ENCODE data around the gene GLG1.

Gene GLG1

DNA sequence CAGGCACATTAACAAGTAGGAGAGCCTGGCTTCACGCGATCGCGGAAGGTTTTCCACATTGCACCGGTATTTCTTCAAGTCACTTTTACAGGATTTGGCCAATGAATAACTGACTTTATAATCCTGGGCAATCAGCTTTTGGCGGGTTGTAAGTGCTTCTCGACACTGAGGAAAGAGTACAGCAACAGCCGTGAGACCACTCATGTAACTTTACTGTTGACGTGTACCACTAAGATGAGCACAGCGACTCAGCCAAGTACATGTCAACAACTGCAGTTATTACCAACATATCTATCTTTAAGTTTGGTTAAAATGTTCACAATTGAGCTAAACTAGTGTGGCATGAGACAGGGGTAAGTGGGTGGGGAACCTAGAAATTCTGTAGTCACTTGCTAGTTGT, 113.9 kb downstream of the GLG1 start:
- Histone ChIP-seq H3K79me1 (replicated peaks; ENCODE audit: low read length, poor library complexity, severe bottlenecking) (peaks cover 23% of the 10 kb centered on the region), H4K91ac (ENCODE audit: low read length) (no peak overlapping the region), H2BK5ac (ENCODE audit: low read depth, low read length, poor library complexity, severe bottlenecking) (no peak overlapping the region), H3K23ac (ENCODE audit: low read length in 2 of 2) (no peak overlapping the region), H3K4me2 (ENCODE audit: low read length, poor library complexity, severe bottlenecking) (no peak overlapping the region), H3K4ac (ENCODE audit: low read depth in 1 of 2, low read length in 2 of 2) (no peak overlapping the region), H3K9me3 (ENCODE audit: control insufficient read depth, low read length) (no peaks in the 10 kb centered on the region), H2BK15ac (ENCODE audit: low read depth, poor library complexity, severe bottlenecking) (no peak overlapping the region), H3K27ac (ENCODE audit: low read length, poor library complexity, severe bottlenecking) (no peak overlapping the region), H4K8ac (ENCODE audit: low read length) (no peak overlapping the region), H3K9ac (ENCODE audit: low read length) (no peak overlapping the region), H3K27me3 (ENCODE audit: control insufficient read depth in 1 of 2, insufficient read depth in 1 of 2, low read length in 2 of 2) (no peaks in the 10 kb centered on the region), H2BK120ac (ENCODE audit: low read depth, low read length) (no peak overlapping the region), H2AK5ac (ENCODE audit: low read length, severe bottlenecking) (no peak overlapping the region), H3K18ac (ENCODE audit: low read depth in 1 of 2, low read length in 2 of 2) (no peak overlapping the region), H3K4me1 (ENCODE audit: control insufficient read depth, insufficient read depth, low read depth, low read length) (peaks cover 1% of the 10 kb centered on the region), H3K4me3 (ENCODE audit: insufficient read depth in 1 of 2, low read depth in 1 of 2, low read length in 2 of 2) (no peak overlapping the region), H2BK12ac (ENCODE audit: low read length in 2 of 2) (no peak overlapping the region), H3K14ac (ENCODE audit: low read length in 2 of 2) (no peak overlapping the region), H3K36me3 (ENCODE audit: control insufficient read depth in 1 of 2, insufficient read depth in 2 of 2, low read depth in 1 of 2, low read length in 2 of 2) (peaks cover 10 to 72% of the 10 kb centered on the region in 2 experiments), H2AFZ (ENCODE audit: low read depth, low read length) (no peak overlapping the region)
- 98% methylated on average over 8 of the region's 10 CpGs for WGBS
- DNase-seq = no peak

GRCh38 chr16:74487634-74488495, 119.0 kb downstream of the GLG1 start:
- H3K9me3 ChIP-seq (ENCODE audit: control insufficient read depth, low read length) = no peaks in the 10 kb centered on the region
- 94% methylated on average over 6 of the region's 9 CpGs for WGBS
- H3K27me3 ChIP-seq (ENCODE audit: control insufficient read depth in 1 of 2, insufficient read depth in 1 of 2, low read length in 2 of 2) = no peaks in the 10 kb centered on the region
- peaks cover 20 to 72% of the 10 kb centered on the region in 2 experiments for H3K36me3 ChIP-seq (ENCODE audit: control insufficient read depth in 1 of 2, insufficient read depth in 2 of 2, low read depth in 1 of 2, low read length in 2 of 2)
- peaks cover 1% of the 10 kb centered on the region for H3K4me1 ChIP-seq (ENCODE audit: control insufficient read depth, insufficient read depth, low read depth, low read length)
- no peak overlapping the region for H2BK12ac ChIP-seq (ENCODE audit: low read length in 2 of 2)
- H2AK5ac ChIP-seq (ENCODE audit: low read length, severe bottlenecking) = no peak overlapping the region
- H3K23ac ChIP-seq (ENCODE audit: low read length in 2 of 2) = no peak overlapping the region
- H3K18ac ChIP-seq (ENCODE audit: low read depth in 1 of 2, low read length in 2 of 2) = no peak overlapping the region
- H2AFZ ChIP-seq (ENCODE audit: low read depth, low read length) = no peak overlapping the region
- no peak overlapping the region for H3K27ac ChIP-seq (ENCODE audit: low read length, poor library complexity, severe bottlenecking)
- no peak overlapping the region for H4K8ac ChIP-seq (ENCODE audit: low read length)
- no peak overlapping the region for H3K14ac ChIP-seq (ENCODE audit: low read length in 2 of 2)
- no peak overlapping the region for H4K91ac ChIP-seq (ENCODE audit: low read length)
- H3K4me3 ChIP-seq (ENCODE audit: insufficient read depth in 1 of 2, low read depth in 1 of 2, low read length in 2 of 2) = no peak overlapping the region
- H3K79me1 ChIP-seq (replicated peaks; ENCODE audit: low read length, poor library complexity, severe bottlenecking) = peaks cover 20% of the 10 kb centered on the region
- no peak overlapping the region for H3K4ac ChIP-seq (ENCODE audit: low read depth in 1 of 2, low read length in 2 of 2)
- H2BK5ac ChIP-seq (ENCODE audit: low read depth, low read length, poor library complexity, severe bottlenecking) = no peak overlapping the region
- H2BK15ac ChIP-seq (ENCODE audit: low read depth, poor library complexity, severe bottlenecking) = no peak overlapping the region
- DNase-seq = no peak
- no peak overlapping the region for H2BK120ac ChIP-seq (ENCODE audit: low read depth, low read length)
- H3K4me2 ChIP-seq (ENCODE audit: low read length, poor library complexity, severe bottlenecking) = no peak overlapping the region
- H3K9ac ChIP-seq (ENCODE audit: low read length) = no peak overlapping the region

GRCh38 chr16:74485916-74486315, 121.0 kb downstream of the GLG1 start:
- H3K23ac ChIP-seq (ENCODE audit: low read length in 2 of 2) = no peak overlapping the region
- no peak overlapping the region for H2BK15ac ChIP-seq (ENCODE audit: low read depth, poor library complexity, severe bottlenecking)
- H2BK5ac ChIP-seq (ENCODE audit: low read depth, low read length, poor library complexity, severe bottlenecking) = no peak overlapping the region
- H3K27ac ChIP-seq (ENCODE audit: low read length, poor library complexity, severe bottlenecking) = no peak overlapping the region
- H3K36me3 ChIP-seq (ENCODE audit: control insufficient read depth in 1 of 2, insufficient read depth in 2 of 2, low read depth in 1 of 2, low read length in 2 of 2) = peaks cover 25 to 68% of the 10 kb centered on the region in 2 experiments
- H4K91ac ChIP-seq (ENCODE audit: low read length) = no peak overlapping the region
- no peak overlapping the region for H4K8ac ChIP-seq (ENCODE audit: low read length)
- peaks cover 15% of the 10 kb centered on the region for H3K79me1 ChIP-seq (replicated peaks; ENCODE audit: low read length, poor library complexity, severe bottlenecking)
- DNase-seq = no peak
- H2BK12ac ChIP-seq (ENCODE audit: low read length in 2 of 2) = no peak overlapping the region
- H2AK5ac ChIP-seq (ENCODE audit: low read length, severe bottlenecking) = no peak overlapping the region
- no peaks in the 10 kb centered on the region for H3K9me3 ChIP-seq (ENCODE audit: control insufficient read depth, low read length)
- no peak overlapping the region for H3K4me3 ChIP-seq (ENCODE audit: insufficient read depth in 1 of 2, low read depth in 1 of 2, low read length in 2 of 2)
- no peaks in the 10 kb centered on the region for H3K27me3 ChIP-seq (ENCODE audit: control insufficient read depth in 1 of 2, insufficient read depth in 1 of 2, low read length in 2 of 2)
- no peak overlapping the region for H2AFZ ChIP-seq (ENCODE audit: low read depth, low read length)
- H3K9ac ChIP-seq (ENCODE audit: low read length) = no peak overlapping the region
- H3K4me1 ChIP-seq (ENCODE audit: control insufficient read depth, insufficient read depth, low read depth, low read length) = peaks cover 1% of the 10 kb centered on the region
- H3K4ac ChIP-seq (ENCODE audit: low read depth in 1 of 2, low read length in 2 of 2) = no peak overlapping the region
- no CpG with 5 or more reads among the region's 1 CpG for WGBS
- H3K4me2 ChIP-seq (ENCODE audit: low read length, poor library complexity, severe bottlenecking) = no peak overlapping the region
- no peak overlapping the region for H3K18ac ChIP-seq (ENCODE audit: low read depth in 1 of 2, low read length in 2 of 2)
- no peak overlapping the region for H2BK120ac ChIP-seq (ENCODE audit: low read depth, low read length)
- H3K14ac ChIP-seq (ENCODE audit: low read length in 2 of 2) = no peak overlapping the region

DNA sequence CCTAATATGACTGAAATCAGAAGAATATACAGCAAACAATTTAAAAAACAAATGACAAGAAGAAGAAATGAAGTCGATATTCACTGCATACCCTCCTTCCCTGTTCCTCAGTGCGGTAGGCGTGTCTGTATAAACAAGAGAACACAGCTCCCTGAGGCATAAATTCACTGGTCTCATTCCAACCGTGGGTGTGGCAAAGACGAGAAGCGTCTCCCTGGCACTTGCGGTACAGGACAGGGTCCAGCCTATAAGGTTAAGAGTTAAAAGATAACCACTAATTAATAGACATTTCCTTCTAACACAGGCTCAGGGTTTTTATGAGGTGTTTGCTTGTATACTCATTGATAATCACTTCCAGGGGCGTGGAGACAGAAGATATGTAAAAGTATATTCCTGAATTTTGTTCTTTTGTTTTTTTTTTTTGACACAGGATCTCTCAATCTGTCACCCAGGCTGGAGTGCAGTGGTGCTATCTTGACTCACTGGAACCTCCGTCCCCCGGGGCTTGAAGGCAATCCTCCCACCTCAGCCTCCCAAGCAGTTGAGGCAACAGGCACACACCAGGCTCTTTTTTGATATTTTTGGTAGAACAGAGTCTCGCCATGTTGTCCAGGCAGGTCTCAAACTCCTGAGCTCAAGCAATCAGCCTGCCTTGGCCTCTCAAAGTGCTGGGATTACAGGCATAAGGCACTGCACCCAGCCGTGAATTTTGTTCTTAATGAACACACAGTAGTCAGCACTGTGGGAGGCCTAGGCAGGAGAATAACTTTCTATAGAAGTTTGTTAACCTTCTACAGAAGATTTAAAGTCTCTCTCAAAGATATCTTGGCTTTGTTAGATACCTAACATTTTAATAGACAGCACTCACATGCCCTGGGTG, 126.5 kb downstream of the GLG1 start:
- Histone ChIP-seq H2BK5ac (ENCODE audit: low read depth, low read length, poor library complexity, severe bottlenecking) (peak overlapping the region; percentile 58), H2BK15ac (ENCODE audit: low read depth, poor library complexity, severe bottlenecking) (no peak overlapping the region), H2AFZ (ENCODE audit: low read depth, low read length) (no peak overlapping the region), H3K4ac (ENCODE audit: low read depth in 1 of 2, low read length in 2 of 2) (no peak overlapping the region), H3K4me1 (ENCODE audit: control insufficient read depth, insufficient read depth, low read depth, low read length) (peaks cover 8% of the 10 kb centered on the region), H3K36me3 (ENCODE audit: control insufficient read depth in 1 of 2, insufficient read depth in 2 of 2, low read depth in 1 of 2, low read length in 2 of 2) (peaks cover 21 to 59% of the 10 kb centered on the region in 2 experiments), H3K27me3 (ENCODE audit: control insufficient read depth in 1 of 2, insufficient read depth in 1 of 2, low read length in 2 of 2) (no peaks in the 10 kb centered on the region), H3K9me3 (ENCODE audit: control insufficient read depth, low read length) (no peaks in the 10 kb centered on the region), H3K27ac (ENCODE audit: low read length, poor library complexity, severe bottlenecking) (peak overlapping the region; percentile 75), H2AK5ac (ENCODE audit: low read length, severe bottlenecking) (no peak overlapping the region), H3K9ac (ENCODE audit: low read length) (peak overlapping the region; percentile 44), H4K91ac (ENCODE audit: low read length) (no peak overlapping the region), H4K8ac (ENCODE audit: low read length) (no peak overlapping the region), H2BK12ac (ENCODE audit: low read length in 2 of 2) (no peak overlapping the region), H3K4me3 (ENCODE audit: insufficient read depth in 1 of 2, low read depth in 1 of 2, low read length in 2 of 2) (peak overlapping the region in 1 of 2 experiments; percentile 23), H2BK120ac (ENCODE audit: low read depth, low read length) (no peak overlapping the region), H3K23ac (ENCODE audit: low read length in 2 of 2) (no peak overlapping the region), H3K4me2 (ENCODE audit: low read length, poor library complexity, severe bottlenecking) (no peak overlapping the region), H3K18ac (ENCODE audit: low read depth in 1 of 2, low read length in 2 of 2) (no peak overlapping the region), H3K79me1 (replicated peaks; ENCODE audit: low read length, poor library complexity, severe bottlenecking) (peaks cover 16% of the 10 kb centered on the region), H3K14ac (ENCODE audit: low read length in 2 of 2) (no peak overlapping the region)
- DNase-seq = no peak
- WGBS = 88% methylated on average over 9 of the region's 12 CpGs
